Activated CD4-positive, CD25-positive, alpha-beta regulatory T cell treated with anti-CD3 and anti-CD28 coated beads, Interleukin-2, amount 50 U/mL, for 24 hours (primary cell): ENCODE data around the gene TRUB2.
"Not testable (repeated sequence)": the region's sequence is repeated elsewhere in the genome, so short reads cannot be mapped to it uniquely, and the experiment has no call there.

Experiments
- ATAC-seq, 2 donors: fragments of 150-1000 bp; cut with Tn5 transposase; one replicate each; pipeline ENCODE4 v1.10.0; 2021; ENCODE audit warnings: mild to moderate bottlenecking in 1 of 2, moderate library complexity in 1 of 2

TRUB2 gene

GRCh38 chr9:128340691-128341434 lies 18.6 kb upstream of the TRUB2 start:
- peak; percentile 11 to 46 for ATAC-seq

- ATAC-seq = peak; percentile 94
These were observed 17.8 kb upstream of the TRUB2 start, which contains the start of gene SLC27A4 for GRCh38 chr9:128339761-128340690. TSS of gene SLC27A4 (plus strand) at chr9:128340527. CDS start at chr9:128343133, 2,606 bp downstream.

- not testable (repeated sequence) for ATAC-seq
These were observed 16.8 kb upstream of the TRUB2 start for GRCh38 chr9:128338852-128339614.

DNA sequence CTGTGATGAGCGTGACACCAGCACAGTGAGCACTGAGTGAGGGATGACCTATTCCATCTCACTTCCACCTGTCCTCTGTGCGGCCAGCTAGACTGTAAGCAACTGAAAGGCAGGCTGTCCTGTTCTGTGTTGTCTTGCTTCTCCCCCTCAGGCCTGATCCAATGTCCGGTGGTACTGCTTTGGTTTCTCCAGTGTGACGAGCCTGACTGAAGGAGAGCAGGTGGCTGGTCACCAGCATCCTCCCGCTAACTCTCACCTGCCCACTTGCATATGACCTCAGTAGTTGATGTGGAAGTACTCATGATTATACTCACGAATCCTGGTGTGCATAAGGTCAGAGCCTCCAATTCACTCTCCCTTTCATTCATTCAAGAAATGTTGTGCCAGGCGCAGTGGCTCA lies 15.7 kb upstream of the TRUB2 start:
- no peak for ATAC-seq

GRCh38 chr9:128335914-128336313 lies 13.7 kb upstream of the TRUB2 start:
- no peak for ATAC-seq

DNA sequence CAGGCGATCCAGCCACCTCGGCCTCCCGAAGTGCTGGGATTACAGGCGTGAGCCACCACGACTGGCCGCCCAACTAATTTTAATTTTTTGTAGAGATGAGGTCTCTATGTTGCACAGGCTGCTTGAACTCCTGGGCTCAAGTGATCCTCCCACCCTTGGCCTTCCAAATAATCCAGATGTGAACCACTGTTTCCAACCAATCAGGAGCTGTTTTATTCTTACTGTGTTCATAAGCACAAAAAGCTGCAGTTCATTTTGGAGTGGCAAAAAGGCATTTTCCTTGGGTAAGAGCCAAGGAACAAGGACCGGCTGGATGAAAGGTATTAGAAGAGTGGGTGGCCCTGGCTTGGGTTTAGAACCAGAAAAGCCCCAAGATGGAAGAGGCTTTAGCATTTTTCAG lies 12.9 kb upstream of the TRUB2 start:
- no peak for ATAC-seq

GRCh38 chr9:128333451-128333869 lies 11.2 kb upstream of the TRUB2 start:
- no peak for ATAC-seq

DNA sequence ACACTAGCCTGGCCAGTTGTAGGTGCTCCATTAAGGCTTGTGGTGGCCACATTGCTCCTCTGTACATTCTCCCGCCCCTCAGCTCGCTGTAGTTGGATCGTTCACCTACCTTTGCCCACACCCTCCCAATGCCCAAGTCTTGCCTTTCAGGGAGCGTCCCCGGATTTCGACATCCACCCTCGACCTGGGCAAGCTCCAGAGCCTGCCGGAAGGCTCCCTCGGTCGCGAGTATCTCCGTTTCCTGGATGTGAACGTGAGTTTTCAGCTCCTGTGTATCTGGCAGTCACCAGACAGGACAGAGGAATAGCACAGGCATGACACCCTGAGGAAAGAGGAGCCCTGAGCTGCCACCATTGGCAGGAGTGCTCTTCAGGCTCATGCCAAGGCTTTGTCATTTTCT lies 3.4 kb upstream of the TRUB2 start:
- no peak for ATAC-seq

- no peak for ATAC-seq
These were observed 2.2 kb upstream of the TRUB2 start for GRCh38 chr9:128324401-128324800.

GRCh38 chr9:128323791-128324190 lies 1.5 kb upstream of the TRUB2 start:
- no peak for ATAC-seq

DNA sequence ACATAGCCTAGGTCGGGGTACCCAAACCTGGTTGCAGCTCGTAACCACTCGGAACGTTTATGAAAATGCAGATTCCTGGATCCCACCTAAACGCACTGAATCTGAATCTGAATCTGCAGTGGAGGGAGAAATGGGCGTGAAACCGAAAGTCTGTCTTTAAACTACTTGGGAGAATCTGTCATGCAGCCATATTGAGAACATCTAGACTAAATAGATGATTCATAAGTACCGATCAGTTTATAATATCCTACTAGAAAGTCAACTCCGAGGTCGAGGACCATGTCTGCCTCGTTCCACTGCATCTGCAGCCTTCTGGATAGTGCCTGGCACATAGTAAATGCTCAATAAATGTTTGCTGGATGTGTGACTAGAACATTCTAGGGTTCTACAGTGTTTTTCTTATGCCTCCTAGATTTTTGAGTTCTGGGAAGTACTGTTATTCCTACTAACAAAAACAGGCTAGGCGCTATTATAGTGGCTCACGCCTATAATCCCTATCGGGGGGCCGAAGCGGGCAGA lies 1.0 kb upstream of the TRUB2 start:
- ATAC-seq = peak; percentile 45 to 48

GRCh38 chr9:128321879-128322403 lies 306 bp downstream of the TRUB2 start:
- ATAC-seq = peak in 1 of 2 donors; percentile 1

DNA sequence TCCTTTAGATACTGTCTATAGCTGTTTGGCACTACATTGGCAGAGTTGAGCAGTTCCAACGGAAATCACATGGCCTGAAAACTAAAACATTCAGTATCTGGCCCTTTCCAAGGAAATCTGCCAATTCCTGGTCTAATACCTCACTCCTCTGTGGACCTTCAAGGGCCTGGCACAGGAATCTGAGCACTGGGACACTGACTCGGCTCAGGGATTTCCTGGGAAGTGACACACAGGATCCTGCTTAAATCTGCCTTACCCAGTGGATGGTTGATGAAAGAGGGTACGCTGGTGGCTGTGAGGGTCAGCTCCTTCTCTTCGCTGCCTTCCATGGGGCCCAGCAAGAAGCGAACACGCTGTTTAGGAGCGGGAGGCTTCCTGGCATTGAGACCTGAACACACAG lies 904 bp downstream of the TRUB2 start:
- no peak for ATAC-seq

DNA sequence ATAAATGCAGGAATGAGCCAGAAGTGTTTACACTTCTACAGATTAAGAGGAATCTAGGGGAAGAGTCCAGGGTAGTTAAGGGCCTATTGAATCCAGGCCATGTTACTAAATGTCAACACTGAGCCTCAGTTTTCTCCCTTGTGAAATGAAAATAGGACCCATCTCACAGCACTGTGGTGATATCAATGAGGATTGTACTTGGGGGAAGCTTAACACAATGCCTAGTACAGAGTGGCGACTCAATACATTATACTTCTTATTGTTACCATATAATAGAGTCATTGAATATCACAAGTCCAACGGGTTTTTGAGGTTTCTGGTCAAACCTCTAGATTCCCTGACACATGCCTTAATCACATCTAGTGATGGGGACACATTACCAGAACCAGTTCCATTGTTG lies 4.6 kb downstream of the TRUB2 start:
- ATAC-seq = no peak

DNA sequence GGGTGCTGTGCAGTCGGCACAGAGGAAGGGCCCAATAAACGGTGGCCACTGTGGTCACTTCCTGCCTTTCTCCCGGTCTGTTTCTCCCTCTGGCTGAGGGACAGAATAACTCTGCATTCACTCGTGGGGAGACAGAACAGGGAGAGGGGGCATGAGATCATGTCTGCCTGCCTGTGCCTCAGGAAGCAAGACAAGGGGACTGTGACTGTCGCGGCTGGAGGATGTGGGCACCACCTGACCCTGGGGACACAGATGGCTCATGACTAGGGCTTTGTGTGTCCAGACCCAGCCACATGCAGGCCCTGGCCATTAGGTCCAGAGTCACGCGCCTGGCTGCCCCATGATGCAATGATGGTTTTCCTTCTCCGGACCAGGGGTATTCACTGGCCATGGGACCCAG lies 5.8 kb downstream of the TRUB2 start:
- no peak for ATAC-seq

GRCh38 chr9:128314697-128315096 lies 7.5 kb downstream of the TRUB2 start:
- no peak for ATAC-seq

- no peak for ATAC-seq
These were observed 11.8 kb downstream of the TRUB2 start for GRCh38 chr9:128310461-128310860.

- ATAC-seq = no peak
These were observed 12.7 kb downstream of the TRUB2 start for GRCh38 chr9:128309551-128309950.

GRCh38 chr9:128304971-128305288 lies 17.3 kb downstream of the TRUB2 start:
- no peak for ATAC-seq

DNA sequence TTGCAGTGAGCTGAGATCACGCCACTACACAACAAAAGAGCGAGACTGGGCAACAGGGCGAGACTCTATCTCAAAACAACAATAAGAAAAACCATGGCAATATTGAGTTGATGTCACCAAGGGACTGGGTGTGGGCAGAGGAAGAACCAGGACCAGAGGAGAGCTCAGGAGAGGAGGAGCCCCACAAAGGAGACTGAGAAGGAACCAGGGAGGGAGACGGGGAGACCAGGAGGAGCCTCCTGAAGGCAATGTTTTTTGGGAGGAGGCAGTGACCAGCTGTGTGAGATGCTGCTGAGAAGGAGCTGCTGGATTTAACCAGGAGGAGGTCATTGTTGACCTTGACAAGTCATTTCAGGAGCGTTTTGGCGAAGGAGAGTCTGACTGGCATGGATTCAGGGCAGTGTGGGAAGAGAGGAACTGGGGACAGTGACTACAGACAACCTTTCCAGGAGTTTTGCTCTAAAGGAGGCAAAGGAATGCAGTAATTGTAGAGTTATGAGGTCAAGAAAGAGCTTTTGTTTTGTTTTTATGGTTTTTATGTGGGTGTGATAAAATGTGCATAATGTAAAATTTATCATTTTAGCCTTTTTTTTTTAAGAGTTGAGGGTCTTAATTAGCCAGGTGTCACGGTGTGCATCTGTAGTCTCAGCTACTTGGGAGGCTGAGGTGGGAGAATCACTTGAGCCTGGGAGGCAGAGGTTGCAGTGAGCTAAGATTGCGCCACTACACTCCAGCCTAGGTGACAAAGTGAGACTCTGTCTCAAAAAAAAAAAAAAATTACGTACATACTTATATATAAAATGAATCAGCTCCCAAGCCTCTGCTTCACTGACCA lies 17.9 kb downstream of the TRUB2 start:
- no peak for ATAC-seq
